Activated naive CD4-positive, alpha-beta T cell treated with anti-CD3 and anti-CD28 coated beads, Interleukin-2, amount 50 U/mL, for 24 hours (primary cell): ENCODE data around the gene LUZP2.

Experiments
- H3K27ac Mint-ChIP-seq: one replicate; pipeline ENCODE4 v1.8.0; 2021; ENCODE audit warnings: mild to moderate bottlenecking, mixed read lengths
- H3K27me3 Mint-ChIP-seq: one replicate; pipeline ENCODE4 v1.8.0; 2021; ENCODE audit warnings: mixed read lengths
- H3K36me3 Mint-ChIP-seq: one replicate; pipeline ENCODE4 v1.8.0; 2021; ENCODE audit warnings: mixed read lengths
- H3K4me1 Mint-ChIP-seq: one replicate; pipeline ENCODE4 v1.8.0; 2021; ENCODE audit warnings: mixed read lengths
- H3K4me3 Mint-ChIP-seq: one replicate; pipeline ENCODE4 v1.8.0; 2021; ENCODE audit warnings: mild to moderate bottlenecking, mixed read lengths
- H3K9me3 Mint-ChIP-seq: one replicate; pipeline ENCODE4 v1.8.0; 2021; ENCODE audit warnings: mixed read lengths

Gene LUZP2

GRCh38 chr11:24496736-24497725 lies at the start of gene LUZP2:
Gene LUZP2 (plus strand): TSS chr11:24497053.
- Mint-ChIP-seq H3K27me3 (peaks cover 18% of the 10 kb centered on the region), H3K9me3 (peaks cover 7% of the 10 kb centered on the region), H3K27ac (no peak within 1 kb of the TSS), H3K4me3 (no peak within 1 kb of the TSS), H3K36me3 (no peaks in the 10 kb centered on the region), H3K4me1 (no peaks in the 10 kb centered on the region)

DNA sequence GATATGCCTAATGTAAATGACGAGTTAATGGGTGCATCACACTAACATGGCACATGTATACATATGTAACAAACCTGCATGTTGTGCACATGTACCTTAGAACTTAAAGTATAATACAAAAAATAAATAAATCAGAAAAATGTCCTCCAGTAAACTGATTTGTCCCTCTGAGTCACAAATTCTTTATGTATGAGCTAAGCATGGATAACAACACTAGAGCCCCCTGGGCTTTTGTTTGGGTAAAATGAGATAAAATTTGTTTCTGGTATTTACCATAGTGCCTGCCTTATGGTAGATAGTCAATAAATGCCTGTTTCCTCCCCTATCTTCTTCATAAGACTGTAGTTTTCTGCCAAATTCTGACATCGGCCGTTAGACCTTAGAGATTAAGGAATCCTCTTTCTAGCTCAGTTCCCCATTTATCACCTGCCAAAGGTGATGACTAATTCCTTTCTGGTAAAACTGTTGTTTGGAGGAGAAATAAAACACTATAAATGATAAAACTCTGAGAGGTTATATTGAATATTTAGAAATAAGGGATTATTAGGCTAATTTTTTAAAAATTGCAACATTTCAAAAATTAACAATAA lies 43.6 kb upstream of the LUZP2 start:
- H3K27ac Mint-ChIP-seq, result no peak overlapping the region
- no peaks in the 10 kb centered on the region for H3K4me1 Mint-ChIP-seq
- no peaks in the 10 kb centered on the region for H3K27me3 Mint-ChIP-seq
- no peaks in the 10 kb centered on the region for H3K9me3 Mint-ChIP-seq
- H3K36me3 Mint-ChIP-seq, result no peaks in the 10 kb centered on the region
- H3K4me3 Mint-ChIP-seq, result no peak overlapping the region

DNA sequence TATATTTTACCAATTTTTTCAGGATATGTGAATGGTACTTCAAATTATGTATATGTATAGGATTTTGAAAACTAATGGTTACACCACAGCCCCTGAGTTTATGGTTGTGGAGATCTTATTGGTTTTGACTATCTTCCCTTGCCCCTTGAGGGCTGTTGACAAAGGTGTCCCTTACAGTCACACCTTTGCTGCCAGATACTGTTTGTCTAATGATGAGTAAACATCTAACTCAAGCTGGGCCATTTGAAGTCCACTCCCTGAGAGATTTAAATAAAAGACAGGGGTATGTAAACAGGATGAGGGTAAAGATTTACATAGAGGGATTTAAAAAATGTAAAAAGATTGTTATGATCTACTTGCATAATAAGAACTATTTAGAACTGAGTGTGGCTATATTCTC lies 38.9 kb upstream of the LUZP2 start:
- H3K27ac Mint-ChIP-seq, result no peak overlapping the region
- H3K27me3 Mint-ChIP-seq, result no peaks in the 10 kb centered on the region
- H3K36me3 Mint-ChIP-seq, result no peaks in the 10 kb centered on the region
- no peak overlapping the region for H3K4me3 Mint-ChIP-seq
- H3K4me1 Mint-ChIP-seq, result no peaks in the 10 kb centered on the region
- peaks cover 5% of the 10 kb centered on the region for H3K9me3 Mint-ChIP-seq

GRCh38 chr11:24470431-24470830 lies 26.4 kb upstream of the LUZP2 start:
- Mint-ChIP-seq H3K4me1 (no peaks in the 10 kb centered on the region), H3K36me3 (no peaks in the 10 kb centered on the region), H3K9me3 (peaks cover 7% of the 10 kb centered on the region), H3K27ac (no peak overlapping the region), H3K27me3 (no peaks in the 10 kb centered on the region), H3K4me3 (no peak overlapping the region)

DNA sequence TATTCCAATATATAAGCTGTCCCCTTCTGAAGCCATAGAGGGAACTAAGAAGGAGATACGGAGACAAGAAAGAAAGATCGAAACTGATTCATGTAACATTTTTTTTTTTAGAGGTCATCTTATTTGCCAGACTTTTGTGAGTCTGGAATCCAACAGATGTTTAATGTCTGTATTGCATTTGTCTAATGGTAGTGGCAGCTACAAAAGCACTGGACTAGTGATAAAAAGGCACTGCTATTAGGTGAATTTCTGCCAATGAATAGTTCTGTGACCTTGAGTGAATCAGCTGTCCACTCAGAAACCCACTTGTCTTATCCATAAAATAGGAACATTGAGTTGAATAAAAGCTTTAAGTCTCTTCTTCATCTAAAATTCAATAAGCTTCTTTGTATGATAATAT lies 25.8 kb upstream of the LUZP2 start:
- no peak overlapping the region for H3K27ac Mint-ChIP-seq
- H3K4me1 Mint-ChIP-seq, result no peaks in the 10 kb centered on the region
- H3K36me3 Mint-ChIP-seq, result no peaks in the 10 kb centered on the region
- H3K4me3 Mint-ChIP-seq, result no peak overlapping the region
- no peaks in the 10 kb centered on the region for H3K27me3 Mint-ChIP-seq
- H3K9me3 Mint-ChIP-seq, result peaks cover 14% of the 10 kb centered on the region

- Mint-ChIP-seq H3K36me3 (no peaks in the 10 kb centered on the region), H3K27me3 (no peaks in the 10 kb centered on the region), H3K4me3 (no peak overlapping the region), H3K9me3 (peaks cover 16% of the 10 kb centered on the region), H3K4me1 (no peaks in the 10 kb centered on the region), H3K27ac (no peak overlapping the region)
Measured at GRCh38 chr11:24478718-24479117, 18.1 kb upstream of the LUZP2 start.

- Mint-ChIP-seq H3K27ac (no peak overlapping the region), H3K27me3 (no peaks in the 10 kb centered on the region), H3K9me3 (peaks cover 13% of the 10 kb centered on the region), H3K36me3 (no peaks in the 10 kb centered on the region), H3K4me1 (no peaks in the 10 kb centered on the region), H3K4me3 (no peak overlapping the region)
Measured at GRCh38 chr11:24489477-24489876, 7.4 kb upstream of the LUZP2 start.

DNA sequence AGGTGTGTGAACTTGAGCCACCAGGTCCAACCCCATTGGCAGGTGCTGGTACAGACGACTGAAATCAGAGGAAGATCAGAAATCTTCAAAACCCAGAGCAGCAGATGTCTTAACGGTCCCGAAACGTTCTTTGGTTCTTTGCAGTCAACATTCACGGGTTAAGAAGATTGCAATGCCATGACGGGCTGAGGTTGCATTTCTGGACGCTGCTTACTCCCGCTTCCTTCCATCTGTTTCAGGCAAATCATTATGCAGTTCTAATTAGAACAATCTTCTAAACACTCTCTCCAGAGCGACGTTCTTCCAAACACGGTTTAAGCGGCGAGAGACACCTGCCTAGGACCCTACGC lies 492 bp upstream of the LUZP2 start:
- no peaks in the 10 kb centered on the region for H3K36me3 Mint-ChIP-seq
- H3K9me3 Mint-ChIP-seq, result peaks cover 8% of the 10 kb centered on the region
- H3K27me3 Mint-ChIP-seq, result peaks cover 18% of the 10 kb centered on the region
- no peak overlapping the region for H3K27ac Mint-ChIP-seq
- no peak overlapping the region for H3K4me3 Mint-ChIP-seq
- no peaks in the 10 kb centered on the region for H3K4me1 Mint-ChIP-seq

- Mint-ChIP-seq H3K27me3 (peaks cover 18% of the 10 kb centered on the region), H3K4me1 (no peaks in the 10 kb centered on the region), H3K36me3 (no peaks in the 10 kb centered on the region), H3K9me3 (no peaks in the 10 kb centered on the region), H3K4me3 (no peak overlapping the region), H3K27ac (no peak overlapping the region)
Measured at GRCh38 chr11:24497831-24498230, 978 bp downstream of the LUZP2 start.

DNA sequence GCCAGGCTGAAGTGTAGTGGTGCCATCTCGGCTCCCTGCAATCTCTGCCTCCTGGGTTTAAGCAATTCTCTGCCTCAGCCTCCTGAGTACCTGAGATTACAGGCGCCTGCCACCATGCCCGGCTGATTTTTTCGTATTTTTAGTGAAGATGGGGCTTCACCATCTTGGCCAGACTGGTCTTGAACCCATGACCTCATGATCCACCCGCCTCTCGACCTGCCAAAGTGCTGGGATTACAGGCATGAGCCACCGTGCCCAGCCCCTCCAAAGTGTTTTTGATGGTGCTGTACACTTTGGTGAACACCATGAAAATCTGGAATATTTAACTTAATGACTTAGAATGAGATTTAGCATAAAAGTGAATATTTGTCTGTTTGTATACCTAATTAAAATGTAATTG lies 5.6 kb downstream of the LUZP2 start:
- Mint-ChIP-seq H3K4me3 (no peak overlapping the region), H3K27me3 (peaks cover 1% of the 10 kb centered on the region), H3K27ac (no peak overlapping the region), H3K36me3 (no peaks in the 10 kb centered on the region), H3K4me1 (no peaks in the 10 kb centered on the region), H3K9me3 (no peaks in the 10 kb centered on the region)

DNA sequence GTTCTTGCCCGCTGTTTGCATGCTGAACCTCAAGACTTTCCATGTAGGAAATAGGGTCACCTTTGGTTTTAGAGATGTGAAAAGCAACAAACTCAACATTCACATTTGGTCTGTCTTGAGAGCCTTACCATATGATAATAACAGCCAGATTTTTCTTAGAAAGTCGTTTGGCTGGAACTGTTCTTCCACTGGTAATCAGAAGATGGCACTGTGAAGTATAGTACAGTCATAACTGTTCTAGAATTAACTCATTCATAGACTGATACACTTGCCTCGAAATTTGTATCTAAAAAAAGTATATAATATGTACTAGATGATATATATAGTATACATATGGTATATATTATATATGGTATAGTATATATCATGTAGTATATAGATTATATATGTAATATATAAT lies 12.3 kb downstream of the LUZP2 start:
- Mint-ChIP-seq H3K9me3 (no peaks in the 10 kb centered on the region), H3K27me3 (no peaks in the 10 kb centered on the region), H3K36me3 (no peaks in the 10 kb centered on the region), H3K27ac (no peak overlapping the region), H3K4me1 (no peaks in the 10 kb centered on the region), H3K4me3 (no peak overlapping the region)

DNA sequence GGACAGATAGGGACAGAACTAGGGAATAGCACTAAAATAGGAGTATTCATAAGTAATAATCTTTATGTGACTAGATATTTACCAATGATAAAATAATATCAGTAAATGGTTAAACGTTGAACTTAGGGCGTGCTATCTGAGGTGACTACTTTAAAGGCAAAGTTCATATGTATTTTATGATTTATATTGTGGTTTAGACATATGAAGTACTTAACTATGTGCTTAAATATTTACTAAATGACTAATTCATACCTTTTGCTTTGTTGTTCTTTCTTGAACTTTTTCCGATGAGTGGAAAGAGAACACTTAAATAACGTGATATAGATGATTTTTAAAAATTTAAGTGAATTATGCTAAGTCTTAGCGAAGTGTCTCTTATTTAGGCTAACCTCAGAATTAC lies 14.7 kb downstream of the LUZP2 start:
- Mint-ChIP-seq H3K4me3 (no peak overlapping the region), H3K4me1 (no peaks in the 10 kb centered on the region), H3K27ac (no peak overlapping the region), H3K36me3 (no peaks in the 10 kb centered on the region), H3K9me3 (peaks cover 3% of the 10 kb centered on the region), H3K27me3 (no peaks in the 10 kb centered on the region)

- Mint-ChIP-seq H3K36me3 (no peaks in the 10 kb centered on the region), H3K27me3 (no peaks in the 10 kb centered on the region), H3K4me1 (no peaks in the 10 kb centered on the region), H3K4me3 (no peak overlapping the region), H3K9me3 (peaks cover 5% of the 10 kb centered on the region), H3K27ac (no peak overlapping the region)
Measured at GRCh38 chr11:24513479-24514218, 16.8 kb downstream of the LUZP2 start.

DNA sequence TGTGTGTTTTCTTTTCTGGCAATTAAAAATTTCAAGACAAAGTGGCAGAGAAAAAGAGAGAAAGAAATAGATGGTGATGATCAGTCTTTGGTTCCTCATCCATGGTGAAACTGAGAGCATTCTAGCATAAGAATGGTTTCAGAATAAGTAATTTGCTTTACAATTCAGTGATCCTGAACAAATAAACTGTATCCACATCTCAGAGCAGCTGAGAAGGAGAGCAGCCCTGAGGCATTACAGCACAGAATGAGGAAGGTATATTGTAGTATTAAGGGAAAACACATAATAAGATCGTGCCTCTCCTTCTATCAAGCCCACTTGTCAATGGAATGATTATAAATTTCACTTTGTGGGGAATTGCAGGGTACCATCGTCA lies 17.4 kb downstream of the LUZP2 start:
- Mint-ChIP-seq H3K27me3 (no peaks in the 10 kb centered on the region), H3K36me3 (no peaks in the 10 kb centered on the region), H3K4me3 (no peak overlapping the region), H3K9me3 (peaks cover 5% of the 10 kb centered on the region), H3K4me1 (no peaks in the 10 kb centered on the region), H3K27ac (no peak overlapping the region)

- H3K27me3 Mint-ChIP-seq, result no peaks in the 10 kb centered on the region
- peaks cover 8% of the 10 kb centered on the region for H3K9me3 Mint-ChIP-seq
- no peak overlapping the region for H3K27ac Mint-ChIP-seq
- no peaks in the 10 kb centered on the region for H3K36me3 Mint-ChIP-seq
- H3K4me3 Mint-ChIP-seq, result no peak overlapping the region
- H3K4me1 Mint-ChIP-seq, result no peaks in the 10 kb centered on the region
Measured at GRCh38 chr11:24515632-24516031, 18.8 kb downstream of the LUZP2 start.

- no peaks in the 10 kb centered on the region for H3K36me3 Mint-ChIP-seq
- H3K4me3 Mint-ChIP-seq, result no peak overlapping the region
- H3K27ac Mint-ChIP-seq, result no peak overlapping the region
- H3K9me3 Mint-ChIP-seq, result peaks cover 8% of the 10 kb centered on the region
- H3K4me1 Mint-ChIP-seq, result no peaks in the 10 kb centered on the region
- H3K27me3 Mint-ChIP-seq, result no peaks in the 10 kb centered on the region
Measured at GRCh38 chr11:24516638-24517037, 19.8 kb downstream of the LUZP2 start.
